Activated CD4-positive, alpha-beta T cell treated with anti-CD3 and anti-CD28 coated beads for 48 hours (primary cell): ENCODE measurements around the gene TMPRSS2.
"Not testable (repeated sequence)": the region's sequence is repeated elsewhere in the genome, so short reads cannot be mapped to it uniquely, and the experiment has no call there.

ENCODE experiments used
- DNase-seq: peaks from one replicate; pipeline ENCODE4 v3.0.0-alpha.2; 2020

The TMPRSS2 gene

DNA sequence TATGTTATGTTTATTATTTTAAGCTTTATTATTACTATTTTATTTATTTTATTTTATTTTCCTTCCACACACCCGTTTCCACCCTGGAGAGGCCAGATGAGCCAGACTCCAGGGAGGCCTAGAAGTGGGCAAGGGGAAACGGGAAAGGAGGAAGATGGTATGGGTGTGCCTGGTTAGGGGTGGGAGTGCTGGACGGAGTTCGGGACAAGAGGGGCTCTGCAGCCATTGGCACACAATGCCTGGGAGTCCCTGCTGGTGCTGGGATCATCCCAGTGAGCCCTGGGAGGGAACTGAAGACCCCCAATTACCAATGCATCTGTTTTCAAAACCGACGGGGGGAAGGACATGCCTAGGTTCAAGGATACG, 82.4 kb downstream of the TMPRSS2 start:
- no peak for DNase-seq

- not testable (repeated sequence) for DNase-seq
Measured at GRCh38 chr21:41423305-41423636, 84.7 kb downstream of the TMPRSS2 start.

DNA sequence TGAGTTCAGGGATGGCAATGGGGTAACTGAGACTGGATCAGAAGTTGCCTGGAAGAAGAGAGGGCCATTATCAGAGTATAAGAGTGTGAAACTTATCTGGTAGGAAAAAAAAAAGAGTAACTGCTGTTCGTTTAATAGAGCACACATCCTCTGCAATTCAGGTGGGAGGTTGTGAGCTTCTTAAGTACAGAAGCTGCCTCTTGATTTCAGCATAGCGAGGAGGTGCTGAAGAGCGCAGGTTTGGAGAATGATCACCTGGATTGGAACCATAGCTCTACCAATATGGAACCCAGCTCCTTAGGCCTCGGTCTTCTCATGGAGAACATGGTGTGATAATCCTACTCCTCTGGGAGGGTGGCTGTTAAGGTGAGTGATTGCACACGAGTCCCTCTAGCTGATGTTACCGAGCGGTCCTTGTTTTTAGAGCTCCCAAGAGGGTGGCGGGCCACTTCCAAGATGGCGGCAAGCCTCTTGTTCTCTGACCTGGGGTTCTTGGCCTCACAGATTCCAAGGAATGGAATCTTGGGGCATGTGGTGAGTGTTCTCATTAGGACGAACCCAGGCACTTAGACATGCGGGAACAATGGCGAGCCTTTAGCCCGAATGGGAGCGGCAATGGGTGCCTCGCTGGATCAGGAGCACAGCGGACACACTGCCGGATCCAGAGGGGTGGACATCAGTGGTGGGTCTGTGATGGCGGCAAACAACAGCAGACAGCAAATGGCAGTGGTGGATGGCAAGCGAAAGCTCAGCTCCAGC, 85.2 kb downstream of the TMPRSS2 start:
- DNase-seq, result no peak

GRCh38 chr21:41420998-41421397, 87.0 kb downstream of the TMPRSS2 start:
- not testable (repeated sequence) for DNase-seq

- peak; percentile 50 for DNase-seq
Measured at GRCh38 chr21:41419921-41420862, 87.8 kb downstream of the TMPRSS2 start.

DNA sequence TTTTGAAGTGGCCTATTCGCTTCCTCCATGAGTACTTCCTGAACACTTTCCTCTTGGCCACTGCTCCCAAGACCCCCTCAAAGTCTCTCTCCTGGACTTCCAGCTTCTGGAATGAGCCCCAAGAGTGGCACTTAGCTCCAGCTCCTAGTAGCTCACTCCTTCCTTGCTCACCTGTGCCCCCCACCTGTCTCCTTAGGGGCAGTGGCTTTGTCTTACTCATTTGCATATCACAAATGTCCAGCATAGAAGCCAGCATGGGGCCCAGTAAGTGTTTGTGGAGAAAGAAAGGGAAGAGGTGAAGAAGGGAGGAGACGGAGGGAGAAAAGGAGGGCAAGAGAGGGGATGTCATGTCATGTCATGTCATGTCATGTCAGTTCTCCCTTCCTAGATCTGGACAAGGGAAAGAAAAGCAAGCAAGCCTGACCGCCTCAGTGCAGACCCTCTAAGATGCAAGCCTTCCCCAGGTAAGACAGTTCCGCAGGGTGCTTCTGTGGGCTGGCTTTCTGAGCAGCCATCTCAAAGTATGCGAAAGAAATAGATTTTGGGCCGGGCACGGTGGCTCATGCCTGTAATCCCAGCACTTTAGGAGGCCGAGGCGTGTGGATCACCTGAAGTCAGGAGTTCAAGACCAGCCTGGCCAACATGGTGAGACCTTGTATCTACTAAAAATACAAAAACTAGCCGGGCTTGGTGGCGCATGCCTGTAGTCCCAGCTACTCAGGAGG, 88.8 kb downstream of the TMPRSS2 start:
- no peak for DNase-seq

- DNase-seq, result no peak
Measured at GRCh38 chr21:41418393-41418792, 89.6 kb downstream of the TMPRSS2 start.

DNA sequence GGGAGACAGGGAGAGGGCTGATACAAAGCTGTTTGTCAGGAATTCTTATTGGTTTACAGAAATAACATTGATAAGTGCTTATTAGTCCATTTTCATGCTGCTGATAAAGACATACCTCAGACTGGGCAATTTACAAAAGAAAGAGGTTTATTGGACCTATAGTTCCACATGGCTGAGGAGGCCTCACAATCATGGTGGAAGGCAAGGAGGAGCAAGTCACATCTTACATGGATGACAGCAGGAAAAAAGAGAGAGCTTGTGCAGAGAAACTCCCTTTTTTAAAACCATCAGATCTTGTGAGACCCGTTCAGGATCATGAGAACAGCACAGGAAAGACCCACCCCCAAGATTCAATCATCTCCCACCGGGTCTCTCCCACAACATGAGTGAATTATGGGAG, 90.5 kb downstream of the TMPRSS2 start:
- not testable (repeated sequence) for DNase-seq
